A549 (cell line): ENCODE measurements around the gene ANKS6. TPM values are rescaled to one million over a fixed set of nuclear protein-coding genes. Genes with fewer than 3 reads are reported as not detected.

Experiments
- ATAC-seq, 2 experiments: fragments of 200-7000 bp in 1 of 2; fragments of >200 bp in 1 of 2; cut with Nextera tagmentation in 1 of 2; cut with Tn5 transposase in 1 of 2; 3 replicates each; pipeline versions ENCODE4 v1.8.0 to v1.9.1; 2018 to 2020; ENCODE audit warnings: mild to moderate bottlenecking in 1 of 2, moderate library complexity in 1 of 2
- CTCF ChIA-PET: fragments of 300-600 bp; sonication (Branson Sonifier 250); formaldehyde crosslinking; extraction: SDS; loops from one replicate; lab custom pipeline; 2021; ENCODE audit warnings: antibody characterized with exemption, inconsistent platforms; lab: Yijun Ruan, JAX
- POLR2A ChIA-PET: fragments of 350-600 bp; formaldehyde crosslinking; extraction: SDS; loops from one replicate; lab custom pipeline; 2021; ENCODE audit warnings: antibody characterized with exemption, inconsistent platforms; lab: Yijun Ruan, JAX
- DNase-seq, 2 experiments: peaks; one replicate each; pipeline versions ENCODE4 v3.0.0 to v3.0.0-alpha.2; 2011 to 2016; ENCODE audit warnings: low read depth in 1 of 2, low spot score in 1 of 2
- FAIRE-seq: peaks from 2 replicates; lab custom pipeline; 2011; peaks lifted over from hg19 to GRCh38; lab: Jason Lieb, UNC
- H3K27ac ChIP-seq, 2 experiments: fragments of >200 bp; sonication (Bioruptor Twin); formaldehyde crosslinking; 3 replicates each; pipeline ENCODE4 v1.5.1; 2016 to 2017
- H3K4me1 ChIP-seq: fragments of >200 bp; sonication (Bioruptor Twin); formaldehyde crosslinking; 3 replicates; pipeline ENCODE4 v1.6.1; 2016
- H3K4me2 ChIP-seq: fragments of >200 bp; sonication (Bioruptor Twin); formaldehyde crosslinking; 3 replicates; pipeline ENCODE4 v1.6.1; 2016
- H3K4me3 ChIP-seq: fragments of >200 bp; sonication (Bioruptor Twin); formaldehyde crosslinking; 3 replicates; pipeline ENCODE4 v1.5.1; 2016
- H3K9me3 ChIP-seq: fragments of >200 bp; sonication (Bioruptor Twin); formaldehyde crosslinking; 3 replicates; pipeline ENCODE4 v1.6.1; 2016
- ATOH8 ChIP-seq: fragments of 250-450 bp; sonication (Bioruptor Pico); IDR thresholded peaks from 2 replicates; pipeline ENCODE4 v1.5.0; 2020; ENCODE audit warnings: low read depth, mild to moderate bottlenecking, moderate library complexity
- ESRRA ChIP-seq: fragments of 150-350 bp; IDR thresholded peaks from 2 replicates; pipeline ENCODE4 v1.6.1; 2014; ENCODE audit warnings: mild to moderate bottlenecking, low read length, borderline replicate concordance
- FOSL2 ChIP-seq, 2 experiments: fragments of 450-650 bp in 1 of 2; fragments of >200 bp in 1 of 2; sonication (Bioruptor Twin) in 1 of 2; formaldehyde crosslinking; IDR thresholded peaks; 2 replicates each; pipeline versions ENCODE4 v1.5.0 to v1.6.1; 2016 to 2020; ENCODE audit warnings: mild to moderate bottlenecking in 1 of 2, moderate library complexity in 1 of 2
- GATA3 ChIP-seq: IDR thresholded peaks from 2 replicates; pipeline ENCODE4 v1.6.1; 2012; ENCODE audit warnings: borderline replicate concordance
- HES2 ChIP-seq: fragments of >200 bp; sonication (Bioruptor Twin); formaldehyde crosslinking; IDR thresholded peaks from 2 replicates; pipeline ENCODE4 v1.6.1; 2016
- JUN ChIP-seq, 2 experiments: fragments of >200 bp; sonication (Bioruptor Twin); formaldehyde crosslinking; IDR thresholded peaks; 2 replicates in 1 of 2; 3 replicates in 1 of 2; pipeline ENCODE4 v1.6.1; 2016 to 2017
- NPAS2 ChIP-seq: fragments of 250-450 bp; sonication (Bioruptor Pico); IDR thresholded peaks from 2 replicates; pipeline ENCODE4 v1.8.0; 2022; ENCODE audit warnings: mild to moderate bottlenecking, moderate library complexity, borderline replicate concordance
- RAD21 ChIP-seq, 2 experiments: fragments of >200 bp in 1 of 2; sonication (Bioruptor Twin) in 1 of 2; formaldehyde crosslinking in 1 of 2; IDR thresholded peaks in 1 of 2; conservative IDR thresholded peaks in 1 of 2; 2 replicates in 1 of 2; 3 replicates in 1 of 2; pipeline ENCODE4 v1.6.1; 2012 to 2018; ENCODE audit warnings: inconsistent platforms in 1 of 2
- REST ChIP-seq: fragments of 200-600 bp; sonication (generic); IDR thresholded peaks from 2 replicates; pipeline ENCODE4 v1.6.1; 2016; ENCODE audit warnings: antibody characterized with exemption, mild to moderate bottlenecking, moderate library complexity
- TP53 ChIP-seq: fragments of 250-450 bp; sonication (Bioruptor Pico); IDR thresholded peaks from 2 replicates; pipeline ENCODE4 v1.5.0; 2021; ENCODE audit warnings: mild to moderate bottlenecking, moderate library complexity
- WGBS: methylation state at CpG from one replicate; pipeline ENCODE4 v1.1.6; 2017; ENCODE audit errors: missing lambda C conversion rate; 5-methylcytosine and 5-hydroxymethylcytosine counted together
- polyA plus RNA-seq, 4 experiments: library from polyadenylated mRNA; depleted of rRNA in 3 of 4; stranded (reverse); fragments of >200 nt; fragmentation: RNase III in 1 of 4; extraction: RNeasy Plus Mini Kit Qiagen cat#74134 plus additional on column Dnase treatment in 1 of 4; gene quantifications; 2 replicates in 3 of 4; 3 replicates in 1 of 4; pipeline ENCODE4 v1.2.3, GENCODE V29; 2011 to 2017

ANKS6 gene
- polyA plus RNA-seq, 2 of the 4 experiments (the other 2 are of a cell fraction) = 14.7 to 15.2 TPM

- H3K4me3 ChIP-seq = no peak overlapping the region
- CTCF ChIA-PET = interaction anchor here (0.9 to 10.9 kb wide), 6 partner anchors 5 to 467 kb away, joined by 3 to 146 read pairs (median 14); partner anchors contain the start of gene ANKS6
- no peak for TF ChIP-seq TP53 (CRISPR knock-in tag)
- DNase-seq (no peak), FAIRE-seq (no peak), ATAC-seq (no peak)
- no peak overlapping the region for H3K4me2 ChIP-seq
- POLR2A ChIA-PET = no interaction called here
- H3K9me3 ChIP-seq = no peaks in the 10 kb centered on the region
- H3K27ac ChIP-seq = no peak overlapping the region
- 95% methylated on average over 16 of the region's 16 CpGs for WGBS
- peaks cover 21% of the 10 kb centered on the region for H3K4me1 ChIP-seq
These were observed 12.7 kb downstream of the ANKS6 start for GRCh38 chr9:98783518-98784226.

GRCh38 chr9:98781588-98782383, 14.6 kb downstream of the ANKS6 start:
- no peaks in the 10 kb centered on the region for H3K9me3 ChIP-seq
- DNase-seq (peak; percentile 67 to 77), FAIRE-seq (no peak), ATAC-seq (peak; percentile 56 to 80; a peak in 3 of 6 replicates)
- WGBS = 48% methylated on average over 11 of the region's 11 CpGs
- TF ChIP-seq HES2 (no peak), FOSL2 (IDR thresholded peaks at IDR 0.05) (no peak), FOSL2 (CRISPR knock-in tag; IDR thresholded peaks at IDR 0.05) (no peak), ESRRA (no peak), NPAS2 (no peak), JUN (IDR thresholded peaks at IDR 0.05) (no peak)
- CTCF ChIA-PET = interaction anchor here (1.0 to 10.5 kb wide), 5 partner anchors 7 to 465 kb away, joined by 3 to 146 read pairs (median 12); partner anchors contain the start of gene ANKS6
- POLR2A ChIA-PET = no interaction called here
- no peak overlapping the region for H3K4me3 ChIP-seq
- H3K4me2 ChIP-seq = peak overlapping the region; percentile 63
- peak overlapping the region; percentile 49 to 55; a peak in 4 of 6 replicates for H3K27ac ChIP-seq
- peaks cover 22% of the 10 kb centered on the region for H3K4me1 ChIP-seq

- no peak for FAIRE-seq
- WGBS = 90% methylated on average over 10 of the region's 11 CpGs
- no peak for DNase-seq
- POLR2A ChIA-PET = no interaction called here
- CTCF ChIA-PET = interaction anchor here (0.7 to 10.5 kb wide), 4 partner anchors 9 to 407 kb away, joined by 3 to 146 read pairs (median 4); no protein-coding TSS in a partner anchor
- ATAC-seq = no peak
- Histone ChIP-seq H3K9me3 (no peaks in the 10 kb centered on the region), H3K4me2 (no peak overlapping the region), H3K4me1 (peaks cover 29% of the 10 kb centered on the region), H3K27ac (no peak overlapping the region)
- TF ChIP-seq TP53 (CRISPR knock-in tag) (no peak), GATA3 (no peak), REST (no peak), ATOH8 (CRISPR knock-in tag) (no peak), FOSL2 (IDR thresholded peaks at IDR 0.05) (no peak), FOSL2 (CRISPR knock-in tag; IDR thresholded peaks at IDR 0.05) (no peak), RAD21 (conservative IDR thresholded peaks at IDR 0.05 in 1 of 2, IDR thresholded peaks at IDR 0.05 in 1 of 2) (no peak)
- TF ChIP-seq, all 56 proteins: peak for 0
- no peak overlapping the region for H3K4me3 ChIP-seq
These were observed 16.2 kb downstream of the ANKS6 start for GRCh38 chr9:98780059-98780749.
